Measurements from ENCODE around the gene CDK5RAP3.

GRCh38 chr17:47925678-47925988 is 45.3 kb upstream of the CDK5RAP3 start:
- TF ChIP-seq EZH2 (IDR thresholded peaks at IDR 0.05): no peak
- no peak for TF ChIP-seq POLR2AphosphoS5 (IDR thresholded peaks at IDR 0.05; ENCODE audit: borderline replicate concordance, low read depth, low read length)
- TF ChIP-seq FOXP2 (optimal IDR thresholded peaks at IDR 0.05; ENCODE audit: control extremely low read depth, extremely low read length, insufficient read depth): no peak

All from SK-N-MC (cell line).